MG63 (cell line): ENCODE results near the gene GALNT2. TPM values are rescaled to one million over a fixed set of nuclear protein-coding genes. Genes with fewer than 3 reads are reported as not detected.

ENCODE experiments used
- DNase-seq: peaks from one replicate; pipeline ENCODE4 v3.0.0-alpha.2; 2020
- H3K27me3 ChIP-seq: fragments of 250-450 bp; sonication (Bioruptor Pico); 2 replicates; pipeline ENCODE4 v1.5.1; 2020; ENCODE audit warnings: mild to moderate bottlenecking, moderate library complexity
- H3K36me3 ChIP-seq: fragments of 250-450 bp; sonication (Bioruptor Pico); 2 replicates; pipeline ENCODE4 v1.5.1; 2020; ENCODE audit warnings: mild to moderate bottlenecking, moderate library complexity
- H3K4me3 ChIP-seq: fragments of 250-450 bp; sonication (Bioruptor Pico); 2 replicates; pipeline ENCODE4 v1.5.1; 2020; ENCODE audit warnings: mild to moderate bottlenecking, moderate library complexity
- H3K9me3 ChIP-seq: fragments of 250-450 bp; sonication (Bioruptor Pico); 2 replicates; pipeline ENCODE4 v1.5.1; 2020; ENCODE audit warnings: mild to moderate bottlenecking, moderate library complexity
- total RNA-seq: library from RNA; depleted of rRNA; stranded (reverse); fragments of >200 nt; shearing (Covaris generic); gene quantifications from 2 replicates; pipeline ENCODE4 v1.2.3, GENCODE V29; 2014; ENCODE audit warnings: low replicate concordance

Gene GALNT2
- total RNA-seq, 1 experiment from 2014 or later = 149 TPM

- no peak for DNase-seq
- Histone ChIP-seq H3K36me3 (peaks cover 15% of the 10 kb centered on the region), H3K27me3 (no peaks in the 10 kb centered on the region), H3K9me3 (no peaks in the 10 kb centered on the region), H3K4me3 (no peak overlapping the region)
Observed at GRCh38 chr1:230112131-230112701, 45.2 kb downstream of the GALNT2 start.

GRCh38 chr1:230112782-230113181 is 45.7 kb downstream of the GALNT2 start:
- Histone ChIP-seq H3K4me3 (no peak overlapping the region), H3K9me3 (no peaks in the 10 kb centered on the region), H3K36me3 (peaks cover 18% of the 10 kb centered on the region), H3K27me3 (no peaks in the 10 kb centered on the region)
- no peak for DNase-seq

GRCh38 chr1:230113235-230113592 is 46.2 kb downstream of the GALNT2 start:
- Histone ChIP-seq H3K4me3 (no peak overlapping the region), H3K27me3 (no peaks in the 10 kb centered on the region), H3K9me3 (no peaks in the 10 kb centered on the region), H3K36me3 (peaks cover 21% of the 10 kb centered on the region)
- DNase-seq = no peak

GRCh38 chr1:230113593-230114236 is 46.7 kb downstream of the GALNT2 start:
- H3K36me3 ChIP-seq = peaks cover 21% of the 10 kb centered on the region
- H3K27me3 ChIP-seq = no peaks in the 10 kb centered on the region
- peak; percentile 72 for DNase-seq
- H3K4me3 ChIP-seq = no peak overlapping the region
- no peaks in the 10 kb centered on the region for H3K9me3 ChIP-seq

- Histone ChIP-seq H3K4me3 (no peak overlapping the region), H3K9me3 (no peaks in the 10 kb centered on the region), H3K27me3 (no peaks in the 10 kb centered on the region), H3K36me3 (peaks cover 21% of the 10 kb centered on the region)
- DNase-seq = no peak
Observed at GRCh38 chr1:230114237-230114651, 47.2 kb downstream of the GALNT2 start.

GRCh38 chr1:230117694-230118093 is 50.7 kb downstream of the GALNT2 start:
- H3K27me3 ChIP-seq = no peaks in the 10 kb centered on the region
- peaks cover 32% of the 10 kb centered on the region for H3K36me3 ChIP-seq
- H3K4me3 ChIP-seq = no peak overlapping the region
- no peaks in the 10 kb centered on the region for H3K9me3 ChIP-seq
- DNase-seq = no peak

- H3K27me3 ChIP-seq = no peaks in the 10 kb centered on the region
- no peak overlapping the region for H3K4me3 ChIP-seq
- DNase-seq = no peak
- no peaks in the 10 kb centered on the region for H3K9me3 ChIP-seq
- H3K36me3 ChIP-seq = peaks cover 40% of the 10 kb centered on the region
Observed at GRCh38 chr1:230119340-230119739, 52.3 kb downstream of the GALNT2 start.

GRCh38 chr1:230120289-230120920 is 53.4 kb downstream of the GALNT2 start:
- Histone ChIP-seq H3K36me3 (peaks cover 33% of the 10 kb centered on the region), H3K4me3 (no peak overlapping the region), H3K27me3 (no peaks in the 10 kb centered on the region), H3K9me3 (no peaks in the 10 kb centered on the region)
- no peak for DNase-seq

GRCh38 chr1:230120921-230121381 is 53.9 kb downstream of the GALNT2 start:
- Histone ChIP-seq H3K9me3 (no peaks in the 10 kb centered on the region), H3K36me3 (peaks cover 28% of the 10 kb centered on the region), H3K27me3 (no peaks in the 10 kb centered on the region), H3K4me3 (no peak overlapping the region)
- DNase-seq = no peak

- DNase-seq = no peak
- Histone ChIP-seq H3K36me3 (peaks cover 28% of the 10 kb centered on the region), H3K4me3 (no peak overlapping the region), H3K27me3 (no peaks in the 10 kb centered on the region), H3K9me3 (no peaks in the 10 kb centered on the region)
Observed at GRCh38 chr1:230121950-230122349, 54.9 kb downstream of the GALNT2 start.

GRCh38 chr1:230122366-230123279 is 55.6 kb downstream of the GALNT2 start:
- Histone ChIP-seq H3K27me3 (no peaks in the 10 kb centered on the region), H3K36me3 (peaks cover 26% of the 10 kb centered on the region), H3K4me3 (no peak overlapping the region), H3K9me3 (no peaks in the 10 kb centered on the region)
- DNase-seq = no peak

GRCh38 chr1:230123280-230124185 is 56.5 kb downstream of the GALNT2 start:
- no peak for DNase-seq
- no peaks in the 10 kb centered on the region for H3K27me3 ChIP-seq
- peaks cover 21% of the 10 kb centered on the region for H3K36me3 ChIP-seq

GRCh38 chr1:230124186-230125128 is 57.4 kb downstream of the GALNT2 start:
- DNase-seq = no peak
- H3K36me3 ChIP-seq = peaks cover 22% of the 10 kb centered on the region
- H3K4me3 ChIP-seq = no peak overlapping the region
- H3K9me3 ChIP-seq = no peaks in the 10 kb centered on the region
- no peaks in the 10 kb centered on the region for H3K27me3 ChIP-seq

More at GRCh38 chr1:230123280-230124185, 56.5 kb downstream of the GALNT2 start:
- no peak overlapping the region for H3K4me3 ChIP-seq
- no peaks in the 10 kb centered on the region for H3K9me3 ChIP-seq

GRCh38 chr1:230125141-230125540 is 58.1 kb downstream of the GALNT2 start:
- no peaks in the 10 kb centered on the region for H3K27me3 ChIP-seq
- H3K36me3 ChIP-seq = peaks cover 26% of the 10 kb centered on the region
- no peaks in the 10 kb centered on the region for H3K9me3 ChIP-seq
- H3K4me3 ChIP-seq = no peak overlapping the region
- no peak for DNase-seq
